ENCODE data around the gene NEURL1B.

Gene NEURL1B

GRCh38 chr5:172692451-172692850 lies 51.4 kb downstream of the NEURL1B start:
- H3K27me3 ChIP-seq (ENCODE audit: insufficient read depth, low read length, poor library complexity, severe bottlenecking) = no peaks in the 10 kb centered on the region
- H2AFZ ChIP-seq (ENCODE audit: low read length) = no peak overlapping the region
- no peaks in the 10 kb centered on the region for H3K36me3 ChIP-seq (ENCODE audit: insufficient read depth, low read length)
- no peaks in the 10 kb centered on the region for H3K9me3 ChIP-seq (ENCODE audit: insufficient read depth, low read depth, low read length)
- H3K9me2 ChIP-seq (replicated peaks; ENCODE audit: low read depth, low read length) = no peaks in the 10 kb centered on the region
- no peak for TF ChIP-seq EZH2phosphoT487 (IDR thresholded peaks at IDR 0.05; ENCODE audit: borderline replicate concordance)
- no peak for TF ChIP-seq CTCF (conservative IDR thresholded peaks at IDR 0.05; ENCODE audit: low read length)
- no peaks in the 10 kb centered on the region for H3K79me2 ChIP-seq (ENCODE audit: insufficient read depth, low read length)
- no peaks in the 10 kb centered on the region for H4K20me1 ChIP-seq (ENCODE audit: insufficient read depth, low read length, poor library complexity, severe bottlenecking)
- no peaks in the 10 kb centered on the region for H3F3A ChIP-seq (ENCODE audit: low read depth)
- H3K4me3 ChIP-seq (ENCODE audit: low read length, poor library complexity, severe bottlenecking) = no peak overlapping the region
- no peak overlapping the region for H3K4me2 ChIP-seq (ENCODE audit: low read depth, low read length, poor library complexity, severe bottlenecking)
- no peak overlapping the region for H3K9ac ChIP-seq (ENCODE audit: low read depth, low read length, poor library complexity, severe bottlenecking)
- peaks cover 23% of the 10 kb centered on the region for H3K4me1 ChIP-seq (ENCODE audit: insufficient read depth, low read length, poor library complexity, severe bottlenecking)

DNA sequence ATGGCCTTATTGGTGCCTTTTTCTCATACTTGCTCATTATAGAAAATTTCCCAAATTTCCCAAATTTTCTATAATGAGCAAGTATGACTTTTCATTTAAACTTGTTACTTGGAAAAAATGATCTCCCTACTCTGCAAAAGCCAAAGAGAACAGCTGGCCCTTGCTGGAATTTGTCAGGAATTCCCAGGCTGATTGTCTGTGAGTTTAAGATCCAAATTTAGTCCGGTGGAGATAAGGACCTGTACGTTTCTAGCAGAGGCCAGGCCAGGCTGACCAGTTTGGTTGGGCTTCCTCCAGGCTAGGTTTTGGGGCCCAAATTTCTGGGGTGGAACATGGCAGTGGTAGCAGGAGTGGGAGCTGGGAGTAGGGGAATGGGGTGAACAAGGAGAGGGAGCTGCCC lies 51.9 kb downstream of the NEURL1B start:
- Histone ChIP-seq H2AFZ (ENCODE audit: low read length) (no peak overlapping the region), H3F3A (ENCODE audit: low read depth) (no peaks in the 10 kb centered on the region), H3K4me1 (ENCODE audit: insufficient read depth, low read length, poor library complexity, severe bottlenecking) (peaks cover 18% of the 10 kb centered on the region), H3K9me2 (replicated peaks; ENCODE audit: low read depth, low read length) (no peaks in the 10 kb centered on the region), H3K79me2 (ENCODE audit: insufficient read depth, low read length) (no peaks in the 10 kb centered on the region), H3K4me2 (ENCODE audit: low read depth, low read length, poor library complexity, severe bottlenecking) (no peak overlapping the region), H3K36me3 (ENCODE audit: insufficient read depth, low read length) (no peaks in the 10 kb centered on the region), H3K9ac (ENCODE audit: low read depth, low read length, poor library complexity, severe bottlenecking) (no peak overlapping the region), H4K20me1 (ENCODE audit: insufficient read depth, low read length, poor library complexity, severe bottlenecking) (no peaks in the 10 kb centered on the region), H3K4me3 (ENCODE audit: low read length, poor library complexity, severe bottlenecking) (no peak overlapping the region), H3K9me3 (ENCODE audit: insufficient read depth, low read depth, low read length) (no peaks in the 10 kb centered on the region), H3K27me3 (ENCODE audit: insufficient read depth, low read length, poor library complexity, severe bottlenecking) (no peaks in the 10 kb centered on the region)
- TF ChIP-seq CTCF (conservative IDR thresholded peaks at IDR 0.05; ENCODE audit: low read length) (no peak), EZH2phosphoT487 (IDR thresholded peaks at IDR 0.05; ENCODE audit: borderline replicate concordance) (no peak)

- Histone ChIP-seq H3K27me3 (ENCODE audit: insufficient read depth, low read length, poor library complexity, severe bottlenecking) (no peaks in the 10 kb centered on the region), H2AFZ (ENCODE audit: low read length) (no peak overlapping the region), H3F3A (ENCODE audit: low read depth) (no peaks in the 10 kb centered on the region), H3K4me1 (ENCODE audit: insufficient read depth, low read length, poor library complexity, severe bottlenecking) (peaks cover 7% of the 10 kb centered on the region), H3K9ac (ENCODE audit: low read depth, low read length, poor library complexity, severe bottlenecking) (no peak overlapping the region), H3K9me2 (replicated peaks; ENCODE audit: low read depth, low read length) (no peaks in the 10 kb centered on the region), H4K20me1 (ENCODE audit: insufficient read depth, low read length, poor library complexity, severe bottlenecking) (no peaks in the 10 kb centered on the region), H3K36me3 (ENCODE audit: insufficient read depth, low read length) (no peaks in the 10 kb centered on the region), H3K4me3 (ENCODE audit: low read length, poor library complexity, severe bottlenecking) (no peak overlapping the region), H3K4me2 (ENCODE audit: low read depth, low read length, poor library complexity, severe bottlenecking) (no peak overlapping the region), H3K79me2 (ENCODE audit: insufficient read depth, low read length) (no peaks in the 10 kb centered on the region), H3K9me3 (ENCODE audit: insufficient read depth, low read depth, low read length) (no peaks in the 10 kb centered on the region)
- TF ChIP-seq EZH2phosphoT487 (IDR thresholded peaks at IDR 0.05; ENCODE audit: borderline replicate concordance) (no peak), CTCF (conservative IDR thresholded peaks at IDR 0.05; ENCODE audit: low read length) (no peak)
These were observed 53.0 kb downstream of the NEURL1B start for GRCh38 chr5:172694061-172694460.

Measured in Loucy (cell line).